Liver (tissue), 9 donors: ENCODE measurements around the gene EDDM13. TPM values are rescaled to one million over a fixed set of nuclear protein-coding genes. Genes with fewer than 3 reads are reported as not detected.

Experiments
- DNase-seq: peaks from one replicate; pipeline ENCODE4 v3.0.0-alpha.2; 2017; ENCODE audit warnings: low spot score
- H3K27ac ChIP-seq, 2 donors: one replicate each; pipeline ENCODE4 v1.7.0; 2013; ENCODE audit warnings: inconsistent platforms in 2 of 2, low read length in 2 of 2, control low read depth in 1 of 2, low read depth in 1 of 2, mild to moderate bottlenecking in 1 of 2
- H3K27me3 ChIP-seq, 4 donors: one replicate each; pipeline versions ENCODE4 v1.6.1 to v1.7.0; 2013; ENCODE audit warnings: low read length in 3 of 4, inconsistent platforms in 1 of 4, mild to moderate bottlenecking in 1 of 4, moderate library complexity in 1 of 4; ENCODE audit not compliant: control insufficient read depth in 4 of 4, insufficient read depth in 4 of 4
- H3K36me3 ChIP-seq, 4 donors: one replicate each; pipeline versions ENCODE4 v1.6.1 to v1.7.0; 2013; ENCODE audit warnings: low read length in 3 of 4, mild to moderate bottlenecking in 3 of 4, low read depth in 1 of 4, moderate library complexity in 1 of 4; ENCODE audit not compliant: control insufficient read depth in 4 of 4, insufficient read depth in 3 of 4
- H3K4me1 ChIP-seq, 4 donors: one replicate each; pipeline versions ENCODE4 v1.6.1 to v1.7.0; 2013; ENCODE audit warnings: low read length in 3 of 4, mild to moderate bottlenecking in 3 of 4, moderate library complexity in 1 of 4; ENCODE audit not compliant: control insufficient read depth in 4 of 4, insufficient read depth in 4 of 4
- H3K4me3 ChIP-seq, 3 donors: one replicate each; pipeline versions ENCODE4 v1.6.1 to v1.7.0; 2013; ENCODE audit warnings: low read length in 3 of 3, control low read depth in 1 of 3, low read depth in 1 of 3, mild to moderate bottlenecking in 1 of 3
- H3K9ac ChIP-seq, 2 donors: one replicate each; pipeline ENCODE4 v1.7.0; 2013; ENCODE audit warnings: low read length in 2 of 2, mild to moderate bottlenecking in 2 of 2, moderate library complexity in 2 of 2, control low read depth in 1 of 2, low read depth in 1 of 2
- H3K9me3 ChIP-seq, 4 donors: one replicate each; pipeline versions ENCODE4 v1.6.1 to v1.7.0; 2013; ENCODE audit warnings: low read length in 3 of 4; ENCODE audit not compliant: control insufficient read depth in 4 of 4
- ATF3 ChIP-seq: IDR thresholded peaks from 2 replicates; pipeline ENCODE4 v1.6.1; 2016; ENCODE audit warnings: antibody characterized with exemption
- CTCF ChIP-seq: fragments of 150-350 bp; IDR thresholded peaks from 2 replicates; pipeline ENCODE4 v1.5.1; 2017; ENCODE audit warnings: improper control_type of control experiment, low read depth, low read length; ENCODE audit not compliant: missing input control
- FOXA1 ChIP-seq: IDR thresholded peaks from 2 replicates; pipeline ENCODE4 v1.6.1; 2016; ENCODE audit warnings: antibody characterized with exemption
- FOXA2 ChIP-seq: IDR thresholded peaks from 2 replicates; pipeline ENCODE4 v1.6.1; 2016; ENCODE audit warnings: antibody characterized with exemption
- HNF4A ChIP-seq, 2 donors: conservative IDR thresholded peaks; 2 replicates each; pipeline ENCODE4 v1.6.1; 2016; ENCODE audit warnings: antibody characterized with exemption in 2 of 2, mild to moderate bottlenecking in 2 of 2
- HNF4G ChIP-seq: IDR thresholded peaks from 2 replicates; pipeline ENCODE4 v1.6.1; 2016; ENCODE audit warnings: antibody characterized with exemption
- JUND ChIP-seq, 2 donors: IDR thresholded peaks; 2 replicates each; pipeline ENCODE4 v1.6.1; 2016; ENCODE audit warnings: antibody characterized with exemption in 2 of 2
- MAX ChIP-seq: IDR thresholded peaks from 2 replicates; pipeline ENCODE4 v1.6.1; 2016; ENCODE audit warnings: antibody characterized with exemption
- NR2F2 ChIP-seq: IDR thresholded peaks from 2 replicates; pipeline ENCODE4 v1.6.1; 2016; ENCODE audit warnings: antibody characterized with exemption
- RAD21 ChIP-seq, 2 donors: IDR thresholded peaks; 2 replicates each; pipeline ENCODE4 v1.6.1; 2016; ENCODE audit warnings: antibody characterized with exemption in 2 of 2, mild to moderate bottlenecking in 2 of 2
- RXRA ChIP-seq, 2 donors: IDR thresholded peaks; 2 replicates each; pipeline ENCODE4 v1.6.1; 2017 to 2018; ENCODE audit warnings: antibody characterized with exemption in 2 of 2, mild to moderate bottlenecking in 1 of 2
- SP1 ChIP-seq: IDR thresholded peaks from 2 replicates; pipeline ENCODE4 v1.6.1; 2018; ENCODE audit warnings: antibody characterized with exemption, mild to moderate bottlenecking
- TAF1 ChIP-seq: conservative IDR thresholded peaks from 2 replicates; pipeline ENCODE4 v1.6.1; 2016; ENCODE audit warnings: antibody characterized with exemption, mild to moderate bottlenecking
- YY1 ChIP-seq: IDR thresholded peaks from 2 replicates; pipeline ENCODE4 v1.6.1; 2016; ENCODE audit warnings: antibody characterized with exemption, mild to moderate bottlenecking
- ZBTB33 ChIP-seq: IDR thresholded peaks from 2 replicates; pipeline ENCODE4 v1.6.1; 2016; ENCODE audit warnings: antibody characterized with exemption
- WGBS: extraction: QIAGEN DNeasy Blood & Tissue Kit; methylation state at CpG from one replicate; pipeline ENCODE4 v1.1.7; 2013; 5-methylcytosine and 5-hydroxymethylcytosine counted together
- polyA plus RNA-seq, 2 donors: library from polyadenylated mRNA; stranded (reverse) in 1 of 2; unstranded in 1 of 2; fragments of 200-250 nt in 1 of 2; fragments of >200 nt in 1 of 2; fragmentation: Nextera tagmentation in 1 of 2; extraction: Ambion mirVana in 1 of 2; gene quantifications; one replicate each; pipeline versions ENCODE4 v1.2.1 to v1.2.3, GENCODE V29; 2013 to 2015
- total RNA-seq, 2 donors: library from RNA; depleted of rRNA; stranded (reverse); fragments of >200 nt; gene quantifications; one replicate each; pipeline ENCODE4 v1.2.3, GENCODE V29; 2014
- donor health status: healthy.
- donor health status: healthy.
- donor health status: healthy.
- donor health status: healthy.
- donor health status: healthy.

The EDDM13 gene
- total and polyA plus RNA-seq, 4 donors, result 0.20 TPM; not detected in 3

- no peak overlapping the region for H3K4me3 ChIP-seq
- peaks cover 0 to 2% (median under 1%) of the 10 kb centered on the region in 4 donors for H3K36me3 ChIP-seq
- H3K9me3 ChIP-seq, result no peaks in the 10 kb centered on the region
- no peak for DNase-seq
- WGBS, result 89% methylated on average over 10 of the region's 10 CpGs
- peaks cover 2 to 27% (median 19%) of the 10 kb centered on the region in 4 donors for H3K4me1 ChIP-seq
- TF ChIP-seq RXRA (IDR thresholded peaks at IDR 0.05) (no peak), NR2F2 (no peak), ZBTB33 (no peak), MAX (no peak), TAF1 (no peak), JUND (IDR thresholded peaks at IDR 0.05) (no peak), FOXA2 (no peak), ATF3 (no peak), RAD21 (IDR thresholded peaks at IDR 0.05) (no peak), FOXA1 (no peak), HNF4G (no peak), HNF4A (conservative IDR thresholded peaks at IDR 0.05) (no peak), CTCF (no peak)
- H3K27me3 ChIP-seq, result no peaks in the 10 kb centered on the region
- no peak overlapping the region for H3K27ac ChIP-seq
- no peak overlapping the region for H3K9ac ChIP-seq
Measured at GRCh38 chr19:56312787-56313657, 40.5 kb downstream of the EDDM13 start.

- peaks cover 2 to 21% (median 14%) of the 10 kb centered on the region in 4 donors for H3K4me1 ChIP-seq
- no peaks in the 10 kb centered on the region for H3K9me3 ChIP-seq
- peak overlapping the region; percentile 82 to 94 for H3K9ac ChIP-seq
- peak; percentile 49 for DNase-seq
- peak overlapping the region; percentile 90 to 99 for H3K27ac ChIP-seq
- peak overlapping the region; percentile 78 to 98 (median 82) for H3K4me3 ChIP-seq
- WGBS, result under 1% methylated on average over 9 of the region's 9 CpGs
- peak; percentile 24 for TF ChIP-seq TAF1
- peak; percentile 58 for TF ChIP-seq FOXA2
- no peak for TF ChIP-seq SP1
- peak; percentile 22 for TF ChIP-seq NR2F2
- no peak for TF ChIP-seq YY1
- TF ChIP-seq MAX, result peak; percentile 52
- peak; percentile 87 to 88 for TF ChIP-seq RXRA (IDR thresholded peaks at IDR 0.05)
- TF ChIP-seq ZBTB33, result no peak
- TF ChIP-seq RAD21 (IDR thresholded peaks at IDR 0.05), result no peak
- no peaks in the 10 kb centered on the region for H3K27me3 ChIP-seq
- H3K36me3 ChIP-seq, result peaks cover 0 to 2% (median under 1%) of the 10 kb centered on the region in 4 donors
Measured at GRCh38 chr19:56314018-56314380, 41.5 kb downstream of the EDDM13 start.
